SK-N-DZ (cell line): ENCODE data around the gene IFNGR2.
"Not testable (repeated sequence)": the region's sequence is repeated elsewhere in the genome, so short reads cannot be mapped to it uniquely, and the experiment has no call there.

Experiments
- DNase-seq: peaks from one replicate; pipeline ENCODE4 v3.0.0-alpha.2; 2015; ENCODE audit warnings: low spot score

IFNGR2 gene

GRCh38 chr21:33375101-33375644 lies 28.0 kb upstream of the IFNGR2 start:
- no peak for DNase-seq

GRCh38 chr21:33377221-33377920 lies 25.8 kb upstream of the IFNGR2 start:
- DNase-seq: no peak

GRCh38 chr21:33378081-33378480 lies 25.1 kb upstream of the IFNGR2 start:
- DNase-seq: no peak

- DNase-seq: not testable (repeated sequence)
Measured at GRCh38 chr21:33379934-33380333, 23.3 kb upstream of the IFNGR2 start.

- DNase-seq: no peak
Measured at GRCh38 chr21:33380483-33380998, 22.7 kb upstream of the IFNGR2 start.

- DNase-seq: not testable (repeated sequence)
Measured at GRCh38 chr21:33381381-33381780, 21.8 kb upstream of the IFNGR2 start.

- peak; percentile 22 for DNase-seq
Measured at GRCh38 chr21:33383056-33383888, 19.9 kb upstream of the IFNGR2 start.

- DNase-seq: no peak
Measured at GRCh38 chr21:33384841-33385331, 18.3 kb upstream of the IFNGR2 start.

GRCh38 chr21:33386222-33386784 lies 16.9 kb upstream of the IFNGR2 start:
- no peak for DNase-seq

- no peak for DNase-seq
Measured at GRCh38 chr21:33387294-33387693, 15.9 kb upstream of the IFNGR2 start.

- no peak for DNase-seq
Measured at GRCh38 chr21:33388188-33388587, 15.0 kb upstream of the IFNGR2 start.

GRCh38 chr21:33390479-33390878 lies 12.7 kb upstream of the IFNGR2 start:
- no peak for DNase-seq

GRCh38 chr21:33391656-33392055 lies 11.6 kb upstream of the IFNGR2 start:
- no peak for DNase-seq

- DNase-seq: no peak
Measured at GRCh38 chr21:33392284-33392985, 10.8 kb upstream of the IFNGR2 start.

GRCh38 chr21:33393348-33393747 lies 9.9 kb upstream of the IFNGR2 start:
- DNase-seq: no peak

GRCh38 chr21:33394260-33394659 lies 9.0 kb upstream of the IFNGR2 start:
- DNase-seq: no peak

- no peak for DNase-seq
Measured at GRCh38 chr21:33395891-33396331, 7.3 kb upstream of the IFNGR2 start.

GRCh38 chr21:33396436-33396835 lies 6.8 kb upstream of the IFNGR2 start:
- no peak for DNase-seq

GRCh38 chr21:33396951-33397350 lies 6.3 kb upstream of the IFNGR2 start:
- DNase-seq: no peak

GRCh38 chr21:33397717-33398116 lies 5.5 kb upstream of the IFNGR2 start:
- no peak for DNase-seq

GRCh38 chr21:33398361-33398760 lies 4.9 kb upstream of the IFNGR2 start:
- no peak for DNase-seq
